H1 (cell line): ENCODE results near the gene LTBP4. TPM values are rescaled to one million over a fixed set of nuclear protein-coding genes. Genes with fewer than 3 reads are reported as not detected.

Source experiments
- CHD7 ChIP-seq: fragments of 300-600 bp; sonication (generic); IDR thresholded peaks from 2 replicates; pipeline ENCODE4 v1.7.1; 2012; ENCODE audit warnings: low read length, moderate library complexity, mild to moderate bottlenecking, inconsistent platforms; ENCODE audit not compliant: insufficient replicate concordance
- KDM1A ChIP-seq: fragments of 200-600, 300-600 bp; sonication (generic); IDR thresholded peaks from 2 replicates; pipeline ENCODE4 v1.7.1; 2016; ENCODE audit warnings: mild to moderate bottlenecking, low read length, borderline replicate concordance
- POLR2AphosphoS5 ChIP-seq: IDR thresholded peaks from 2 replicates; pipeline ENCODE4 v1.6.1; 2011; ENCODE audit warnings: low read depth, low read length
- RFX5 ChIP-seq: IDR thresholded peaks from 2 replicates; pipeline ENCODE4 v1.6.1; 2011; ENCODE audit warnings: low read depth, low read length, improper control_type of control experiment, borderline replicate concordance
- SIX5 ChIP-seq: IDR thresholded peaks from 2 replicates; pipeline ENCODE4 v1.6.1; 2011; ENCODE audit warnings: mild to moderate bottlenecking, low read depth, low read length
- polyA plus RNA-seq, 7 experiments: library from polyadenylated mRNA; depleted of rRNA in 3 of 7; stranded (reverse) in 5 of 7; unstranded in 2 of 7; fragments of >200 nt in 5 of 7; fragments of 200-250 nt in 2 of 7; gene quantifications; 1 replicate in 5 of 7; 2 replicates in 1 of 7; 4 replicates in 1 of 7; pipeline versions ENCODE4 v1.2.1 to v1.2.3, GENCODE V29; 2011 to 2013; ENCODE audit warnings: missing spikeins in 2 of 7, mixed read lengths in 2 of 7
- total RNA-seq: library from RNA; stranded (reverse); fragmentation: NEBNext Ultra II Directional; extraction: Animal tissue kit (Norgen Biotek cat#: 25700); gene quantifications from 2 replicates; pipeline ENCODE4 v1.2.1, GENCODE V29; 2021

Gene LTBP4
- total and polyA plus RNA-seq, 2 of the 8 experiments (the other 6 are each of a cell fraction or from before 2014, with no cell fraction given) = 54.5 to 77.1 TPM

- TF ChIP-seq CHD7 (no peak), KDM1A (peak; percentile 74; the same call in 1 of the 2 replicates), SIX5 (no peak), RFX5 (no peak), POLR2AphosphoS5 (peak; percentile 22; the same call in 1 of the 2 replicates)
Measured at GRCh38 chr19:40627486-40628279, 26.5 kb downstream of the LTBP4 start (continued).
